GM21381 (cell line): ENCODE data around the gene ARID5A.
A peak's percentile ranks its signal among the peaks of the same experiment; 100 is the strongest.
"Not testable (repeated sequence)": the region's sequence is repeated elsewhere in the genome, so short reads cannot be mapped to it uniquely, and the experiment has no call there.

ENCODE experiments used
- ATAC-seq: cut with Tn5 transposase; IDR thresholded peaks from one replicate; pipeline ENCODE4 v1.9.1; 2021; ENCODE audit warnings: mild to moderate bottlenecking, moderate library complexity; ENCODE audit not compliant: unreplicated experiment

ARID5A gene, protein sequence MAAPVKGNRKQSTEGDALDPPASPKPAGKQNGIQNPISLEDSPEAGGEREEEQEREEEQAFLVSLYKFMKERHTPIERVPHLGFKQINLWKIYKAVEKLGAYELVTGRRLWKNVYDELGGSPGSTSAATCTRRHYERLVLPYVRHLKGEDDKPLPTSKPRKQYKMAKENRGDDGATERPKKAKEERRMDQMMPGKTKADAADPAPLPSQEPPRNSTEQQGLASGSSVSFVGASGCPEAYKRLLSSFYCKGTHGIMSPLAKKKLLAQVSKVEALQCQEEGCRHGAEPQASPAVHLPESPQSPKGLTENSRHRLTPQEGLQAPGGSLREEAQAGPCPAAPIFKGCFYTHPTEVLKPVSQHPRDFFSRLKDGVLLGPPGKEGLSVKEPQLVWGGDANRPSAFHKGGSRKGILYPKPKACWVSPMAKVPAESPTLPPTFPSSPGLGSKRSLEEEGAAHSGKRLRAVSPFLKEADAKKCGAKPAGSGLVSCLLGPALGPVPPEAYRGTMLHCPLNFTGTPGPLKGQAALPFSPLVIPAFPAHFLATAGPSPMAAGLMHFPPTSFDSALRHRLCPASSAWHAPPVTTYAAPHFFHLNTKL

DNA sequence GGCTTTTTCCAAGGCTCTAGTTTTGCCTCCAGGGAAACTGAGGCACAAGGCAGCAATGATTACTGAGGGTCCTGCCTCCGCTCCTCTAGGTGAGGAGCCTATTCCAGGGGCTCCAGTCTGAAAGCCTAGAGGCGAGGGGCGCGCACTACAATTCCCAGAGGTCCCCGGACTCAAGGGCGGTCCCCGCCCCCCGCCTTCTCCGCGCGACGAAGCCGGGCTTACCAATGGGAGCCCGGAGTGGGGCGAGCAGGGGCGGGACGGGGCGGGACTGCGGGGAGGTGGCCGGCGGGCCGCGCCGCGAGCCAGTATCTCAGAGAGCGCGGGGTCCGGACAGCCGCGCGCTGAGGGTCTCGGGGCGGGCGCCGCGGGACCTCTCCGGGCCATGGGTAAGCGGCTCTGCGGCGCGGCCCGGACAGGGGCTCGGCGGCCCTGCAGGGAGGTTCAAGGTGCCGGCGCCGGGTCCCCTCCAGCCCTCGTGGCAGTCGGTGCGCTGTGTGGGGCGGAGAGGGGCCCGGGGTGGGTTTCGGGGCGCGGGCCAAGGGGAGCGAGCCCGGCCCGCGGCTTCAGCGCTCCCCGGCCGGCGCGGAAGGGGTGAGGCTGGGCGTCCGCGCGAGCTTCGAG, at the start of gene ARID5A:
TSS of gene ARID5A (plus strand) at position 308 of the 621 bp plus-strand sequence. CDS start at position 383, 75 bp downstream.
- peak; percentile 46 for ATAC-seq

DNA sequence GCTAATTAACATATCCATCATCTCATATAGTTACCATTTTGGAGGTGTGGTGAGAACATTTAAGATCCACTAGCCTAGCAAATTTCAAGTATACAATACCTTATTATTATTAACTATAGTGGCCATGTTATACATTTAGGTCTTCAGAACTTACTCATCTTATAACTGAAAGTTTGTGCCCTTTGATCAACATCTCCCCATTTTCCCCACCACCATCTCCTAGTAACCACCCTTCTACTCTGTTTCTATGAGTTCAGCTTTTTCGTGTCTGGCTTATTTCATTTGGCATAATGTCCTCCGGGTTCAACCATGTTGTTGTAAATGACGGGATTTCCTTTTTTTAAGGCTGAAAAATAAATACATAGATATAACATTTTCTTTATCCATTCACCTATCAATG, 47.3 kb upstream of the ARID5A start:
- ATAC-seq: no peak

GRCh38 chr2:96489663-96490062, 46.9 kb upstream of the ARID5A start:
- no peak for ATAC-seq

- ATAC-seq: no peak
Measured at GRCh38 chr2:96491860-96492497, 44.6 kb upstream of the ARID5A start.

DNA sequence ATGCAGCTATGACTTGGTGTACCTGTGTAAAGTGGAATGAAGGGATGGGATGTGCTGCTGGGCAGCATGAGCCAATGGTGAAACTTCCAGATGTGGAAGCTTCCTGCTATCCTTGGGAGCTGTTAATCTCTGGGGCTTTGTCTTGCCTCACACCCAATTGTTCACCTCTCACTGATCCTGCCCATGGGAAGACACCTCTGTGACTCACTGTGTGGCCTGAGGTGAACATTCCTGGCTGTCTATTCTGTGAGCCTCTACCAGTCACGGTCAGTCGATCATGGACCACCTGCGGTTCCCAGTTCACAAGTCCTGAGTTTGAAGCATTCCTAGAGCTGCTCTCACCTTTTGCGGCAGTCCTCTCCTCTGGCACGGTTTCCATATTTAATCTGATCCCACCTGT, 43.5 kb upstream of the ARID5A start:
- no peak for ATAC-seq

GRCh38 chr2:96494188-96494587, 42.4 kb upstream of the ARID5A start:
- no peak for ATAC-seq

DNA sequence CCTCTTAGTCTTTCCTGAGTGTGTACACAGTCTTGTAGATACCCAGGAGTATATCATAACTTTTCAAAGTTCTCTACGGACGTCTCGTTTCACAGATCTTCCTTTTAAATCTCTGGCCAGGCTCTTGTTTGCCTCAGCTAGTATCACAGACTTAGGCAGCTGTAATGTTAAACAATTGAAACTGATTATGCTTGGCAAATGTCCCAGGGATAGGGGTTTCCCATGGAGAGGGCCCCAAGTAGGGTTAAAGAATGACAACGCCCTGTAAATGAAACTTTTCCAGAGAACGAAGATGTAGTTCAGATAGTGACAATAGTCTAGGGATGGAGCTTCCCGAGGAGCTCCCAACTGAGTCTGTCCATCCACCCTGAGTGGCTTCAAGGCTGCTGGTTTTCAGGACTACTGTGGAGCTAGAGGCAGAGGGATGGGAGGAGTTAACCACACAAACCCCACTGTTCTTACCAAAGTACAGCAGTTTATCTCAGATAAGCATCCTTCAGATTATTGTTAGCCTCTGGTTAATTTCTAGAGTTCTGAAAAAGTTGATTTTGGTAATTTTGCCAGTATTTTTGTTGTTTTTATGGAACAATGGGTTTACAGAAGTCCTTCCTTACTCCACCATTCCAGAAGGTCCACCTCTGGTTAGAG, 40.4 kb upstream of the ARID5A start:
- ATAC-seq: no peak

DNA sequence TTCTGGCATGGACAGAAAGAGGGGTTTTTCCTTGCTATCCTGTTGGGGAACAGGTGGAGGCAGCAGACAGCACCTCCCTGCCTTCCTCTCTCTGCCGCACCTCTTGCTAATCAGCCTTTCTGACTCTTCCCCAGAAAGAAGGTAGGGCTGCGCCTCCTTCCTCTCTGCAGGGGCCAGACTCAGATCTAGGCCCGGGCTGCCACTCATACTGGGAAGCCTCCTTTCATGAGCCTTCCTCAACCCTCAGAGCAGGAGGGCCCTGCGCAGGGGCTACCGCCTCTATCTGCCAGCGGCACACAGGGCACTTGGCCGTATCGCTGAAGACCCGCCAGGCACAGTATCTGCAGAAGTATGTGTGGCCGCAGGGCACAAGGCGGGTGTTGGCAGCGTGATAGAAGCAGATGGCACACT, 38.5 kb upstream of the ARID5A start:
- ATAC-seq: no peak

- not testable (repeated sequence) for ATAC-seq
Measured at GRCh38 chr2:96498611-96499010, 37.9 kb upstream of the ARID5A start.

GRCh38 chr2:96499061-96499960, 37.2 kb upstream of the ARID5A start:
- no peak for ATAC-seq

DNA sequence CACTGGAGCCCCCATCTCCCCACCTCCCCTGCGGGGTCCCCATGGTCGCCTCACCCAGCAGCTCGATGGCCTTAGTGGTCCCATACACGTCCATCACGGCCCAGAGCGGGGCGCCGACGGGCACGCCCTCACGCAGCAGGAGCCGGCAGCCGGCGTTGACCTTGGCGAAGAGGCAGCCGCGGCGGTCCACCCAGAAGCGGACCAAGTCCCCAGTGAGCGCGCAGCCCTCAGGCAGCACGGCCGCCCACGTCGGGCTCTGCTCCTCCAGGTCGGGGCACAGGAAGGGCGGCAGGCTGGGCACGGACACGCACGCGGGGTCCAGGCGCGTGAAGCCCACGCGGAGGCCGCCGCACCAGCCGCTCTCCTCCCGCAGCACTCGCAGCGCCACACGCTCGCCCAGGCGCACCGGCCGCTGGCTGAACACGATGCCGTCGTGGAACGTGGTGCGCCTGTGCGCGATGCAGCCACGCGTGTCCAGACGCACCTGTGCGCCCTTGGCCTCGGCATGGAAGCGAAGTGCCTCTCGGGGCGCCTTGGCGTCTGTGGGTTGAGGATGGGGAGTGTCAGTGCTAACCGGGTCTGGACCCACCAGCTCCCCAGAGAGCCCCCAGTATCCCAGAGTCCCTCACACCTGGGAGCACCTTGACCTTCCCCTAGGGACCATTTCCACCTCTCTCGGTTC, 36.0 kb upstream of the ARID5A start:
- ATAC-seq: no peak

DNA sequence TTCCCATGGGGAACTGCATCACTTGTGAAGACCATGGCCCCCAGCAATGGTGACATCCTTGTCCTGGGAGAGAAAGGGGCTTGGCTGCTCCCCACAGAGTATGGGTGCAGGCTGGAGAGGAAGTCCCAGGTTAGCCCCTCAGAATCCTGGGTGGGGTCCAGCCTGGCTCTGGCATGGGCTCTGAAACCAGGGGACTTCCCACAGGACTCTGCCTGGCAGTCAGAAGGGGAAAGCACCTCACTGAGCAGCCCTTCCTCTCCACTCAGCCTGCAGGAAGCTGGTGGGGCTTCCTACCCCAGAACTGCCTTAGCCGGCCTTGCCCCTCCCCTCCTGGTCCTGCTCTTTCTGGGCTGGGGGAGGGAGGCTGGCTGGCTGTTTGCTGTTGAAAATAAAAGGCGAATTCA, 35.1 kb upstream of the ARID5A start:
- no peak for ATAC-seq

DNA sequence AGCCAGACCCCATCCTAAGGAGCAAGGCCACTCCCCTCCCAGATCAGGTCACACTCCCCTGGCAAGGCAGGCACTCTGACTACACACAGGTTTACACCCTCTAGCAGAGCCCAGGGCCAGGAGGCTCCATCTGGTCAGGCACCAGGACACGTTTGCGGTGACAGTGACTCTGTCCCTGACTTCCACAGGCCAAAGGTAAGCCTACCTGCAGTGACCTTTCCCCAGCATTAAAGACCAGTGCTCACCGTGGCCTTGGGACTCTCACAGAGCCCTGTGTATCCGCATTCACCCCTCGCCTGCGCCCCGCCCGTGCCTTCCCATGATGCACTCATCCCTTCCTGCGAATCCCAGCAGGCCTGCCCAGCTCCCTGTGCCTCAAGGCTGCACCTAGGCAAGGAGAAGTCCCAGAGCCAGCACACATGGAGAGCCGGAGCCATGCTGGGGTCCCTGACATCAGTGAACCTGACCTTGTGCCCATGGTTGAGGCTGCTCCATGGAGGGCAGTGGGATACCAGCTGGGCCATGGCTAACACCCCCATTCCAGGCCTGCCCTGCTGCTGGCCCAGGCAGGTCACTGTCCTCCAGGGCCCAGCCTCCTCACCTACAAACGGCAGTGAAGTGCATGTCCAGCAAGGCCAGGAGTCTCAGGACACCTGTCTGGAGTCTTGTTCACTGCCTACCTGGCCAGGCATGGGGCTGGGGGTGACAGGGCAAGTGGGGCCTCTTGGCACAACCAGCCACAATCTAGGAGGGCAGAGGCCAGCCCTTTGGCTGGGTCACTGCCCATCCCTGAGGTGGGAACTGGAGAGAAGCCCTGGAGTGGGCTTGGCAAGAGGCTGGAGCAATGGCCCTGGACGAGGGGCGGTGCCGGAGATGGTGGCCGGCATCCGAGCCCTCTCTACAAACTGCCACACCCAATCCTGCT, 34.4 kb upstream of the ARID5A start:
- ATAC-seq: no peak

GRCh38 chr2:96502891-96503636, 33.5 kb upstream of the ARID5A start:
- ATAC-seq: no peak

- ATAC-seq: no peak
Measured at GRCh38 chr2:96503637-96504243, 32.8 kb upstream of the ARID5A start.

- ATAC-seq: no peak
Measured at GRCh38 chr2:96505231-96505889, 31.2 kb upstream of the ARID5A start, which contains the start of gene NEURL3. NEURL3 (minus strand) TSS chr2:96505357; CDS start chr2:96505286, 71 bp downstream.
